ENCODE data around the gene BRF1.

- TF ChIP-seq POLR2A (IDR thresholded peaks at IDR 0.05), result no peak
- TF ChIP-seq CTCF (IDR thresholded peaks at IDR 0.05), result no peak
These were observed 100.2 kb downstream of the BRF1 start for GRCh38 chr14:105200641-105201040.

All from esophagus squamous epithelium (tissue), 4 donors.